Ovary (tissue), 3 donors: ENCODE results near the gene SIDT1.

Experiments
- CTCF ChIP-seq, 3 donors: fragments of 450-650 bp in 2 of 3; fragments of 200-600 bp in 1 of 3; IDR thresholded peaks; one replicate each; pipeline versions ENCODE4 v1.5.1 to v1.8.0; 2016 to 2022; ENCODE audit warnings: antibody characterized with exemption in 3 of 3, mild to moderate bottlenecking in 1 of 3
- EP300 ChIP-seq: sonication (generic); formaldehyde crosslinking; IDR thresholded peaks from one replicate; pipeline ENCODE4 v1.6.1; 2017; ENCODE audit warnings: antibody characterized with exemption
- POLR2A ChIP-seq: fragments of 450-650 bp; IDR thresholded peaks from one replicate; pipeline ENCODE4 v1.6.1; 2017; ENCODE audit warnings: antibody characterized with exemption, mild to moderate bottlenecking, moderate library complexity
- donor health status: DM: no; HTN: no; CAD: no.

- TF ChIP-seq CTCF (IDR thresholded peaks at IDR 0.05) (no peak), POLR2A (no peak), EP300 (no peak)
Observed at GRCh38 chr3:113560271-113560670, 27.9 kb downstream of the SIDT1 start.
